HUES6 (cell line): ENCODE measurements around the gene AHNAK.
A peak's percentile ranks its signal among the peaks of the same experiment; 100 is the strongest.
"Not testable (repeated sequence)": the region's sequence is repeated elsewhere in the genome, so short reads cannot be mapped to it uniquely, and the experiment has no call there.

Experiments used
- H3K27ac ChIP-seq: 2 replicates; pipeline ENCODE4 v1.7.0; 2013; ENCODE audit warnings: low read depth, mild to moderate bottlenecking, low read length, inconsistent platforms
- H3K27me3 ChIP-seq: 2 replicates; pipeline ENCODE4 v1.6.1; 2013; ENCODE audit warnings: low read length; ENCODE audit not compliant: control insufficient read depth, insufficient read depth
- H3K36me3 ChIP-seq: 2 replicates; pipeline ENCODE4 v1.6.1; 2013; ENCODE audit warnings: low read length; ENCODE audit not compliant: control insufficient read depth, insufficient read depth
- H3K4me1 ChIP-seq: 2 replicates; pipeline ENCODE4 v1.6.1; 2013; ENCODE audit warnings: low read length; ENCODE audit not compliant: control insufficient read depth, insufficient read depth
- H3K4me3 ChIP-seq: 2 replicates; pipeline ENCODE4 v1.5.1; 2013; ENCODE audit warnings: low read depth, low read length
- H3K9ac ChIP-seq: one replicate; pipeline ENCODE4 v1.6.1; 2013; ENCODE audit warnings: mild to moderate bottlenecking, low read length
- H3K9me3 ChIP-seq: 2 replicates; pipeline ENCODE4 v1.6.1; 2013; ENCODE audit warnings: low read depth, low read length; ENCODE audit not compliant: control insufficient read depth, insufficient read depth

AHNAK gene

GRCh38 chr11:62556875-62557631, 10.4 kb upstream of the AHNAK start:
- Histone ChIP-seq H3K27ac (peak overlapping the region; percentile 56; the same call in 1 of the 2 replicates), H3K27me3 (no peaks in the 10 kb centered on the region), H3K9me3 (no peaks in the 10 kb centered on the region), H3K36me3 (peaks cover 35% of the 10 kb centered on the region), H3K4me3 (no peak overlapping the region), H3K9ac (peak overlapping the region; percentile 65), H3K4me1 (peaks cover 82% of the 10 kb centered on the region)

DNA sequence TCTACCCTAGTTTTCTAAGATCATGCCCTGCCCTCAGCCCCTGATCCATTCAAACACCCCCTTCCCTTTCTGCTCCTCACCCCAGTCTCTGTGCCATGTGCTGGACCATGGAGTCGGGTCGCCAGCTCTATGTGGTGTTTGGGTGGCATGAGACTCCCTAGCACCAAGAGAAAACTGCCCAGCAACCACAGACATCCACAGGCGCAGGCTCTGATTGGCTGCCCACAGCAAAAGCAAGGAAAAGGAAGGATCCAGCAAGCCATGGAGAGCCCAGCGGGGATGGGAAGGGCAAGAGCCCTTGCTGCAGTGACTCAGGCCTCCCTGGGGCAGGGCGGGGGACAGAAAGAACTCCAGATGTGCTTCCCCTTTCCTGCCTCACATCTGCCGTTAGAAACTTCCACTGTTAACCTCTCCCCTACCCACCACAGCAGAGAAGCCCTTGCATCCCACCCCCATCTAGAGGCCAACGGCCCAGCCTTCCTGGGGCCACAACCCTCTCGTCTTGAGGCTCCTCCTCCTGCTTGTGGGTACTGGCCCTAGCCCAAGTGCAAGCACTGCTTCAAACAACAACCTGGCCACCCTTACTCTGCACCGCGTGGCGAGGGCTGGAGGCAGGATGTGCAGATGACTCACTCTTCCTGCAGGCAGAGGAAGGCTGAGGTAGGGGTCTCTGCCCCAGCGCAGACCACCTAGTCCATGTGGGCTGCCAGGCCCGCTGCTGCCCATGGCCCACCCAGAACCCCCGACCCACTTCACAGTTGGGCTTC, 9.7 kb upstream of the AHNAK start:
- Histone ChIP-seq H3K4me3 (peak overlapping the region; percentile 17; the same call in 1 of the 2 replicates), H3K27me3 (no peaks in the 10 kb centered on the region), H3K27ac (peak overlapping the region; percentile 56; the same call in 1 of the 2 replicates), H3K9ac (peak overlapping the region; percentile 65), H3K9me3 (no peaks in the 10 kb centered on the region), H3K4me1 (peaks cover 83% of the 10 kb centered on the region), H3K36me3 (peaks cover 32% of the 10 kb centered on the region)

GRCh38 chr11:62555464-62556107, 9.0 kb upstream of the AHNAK start:
- H3K36me3 ChIP-seq: peaks cover 32% of the 10 kb centered on the region
- H3K9me3 ChIP-seq: no peaks in the 10 kb centered on the region
- H3K9ac ChIP-seq: peak overlapping the region; percentile 65
- no peaks in the 10 kb centered on the region for H3K27me3 ChIP-seq
- peaks cover 76% of the 10 kb centered on the region for H3K4me1 ChIP-seq
- peak overlapping the region; percentile 56; the same call in 1 of the 2 replicates for H3K27ac ChIP-seq
- peak overlapping the region; percentile 17; the same call in 1 of the 2 replicates for H3K4me3 ChIP-seq

DNA sequence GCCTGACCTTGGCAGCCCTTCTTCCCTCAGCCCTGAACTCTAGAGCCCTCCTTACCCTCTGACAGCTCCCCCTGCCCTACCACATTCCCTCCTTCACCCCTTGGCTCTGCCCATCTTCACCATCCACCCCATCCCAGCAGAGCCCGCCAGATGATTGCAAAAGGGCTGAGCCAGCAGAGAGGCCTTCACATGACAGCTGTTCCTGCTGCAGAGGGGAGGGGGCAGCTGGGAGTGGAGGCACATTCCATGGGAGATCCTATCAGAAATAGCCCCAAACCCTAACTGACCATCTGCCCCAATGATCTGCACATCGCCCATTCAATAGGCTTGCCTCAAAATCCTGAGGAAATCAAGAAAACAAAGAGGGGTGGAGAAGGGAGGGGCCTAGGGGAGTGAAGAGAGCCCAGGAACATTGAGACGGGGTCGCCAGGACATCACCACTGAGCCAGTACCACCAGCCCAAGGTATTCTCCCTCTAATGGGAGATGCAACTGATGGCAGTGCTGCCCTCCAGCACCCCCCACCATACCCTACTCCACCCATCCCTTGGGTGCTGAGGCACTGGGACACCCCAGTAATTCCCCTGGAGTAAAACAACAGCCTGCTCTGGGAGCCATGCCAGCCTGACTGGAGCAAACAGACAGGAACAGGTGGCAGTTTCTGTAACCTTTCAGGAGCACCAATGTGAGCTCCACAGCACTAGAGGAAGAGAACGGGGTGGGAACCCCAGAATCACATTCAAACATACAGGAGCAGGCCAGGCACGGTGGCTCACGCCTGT, 8.0 kb upstream of the AHNAK start:
- H3K36me3 ChIP-seq: peaks cover 23% of the 10 kb centered on the region
- peaks cover 67% of the 10 kb centered on the region for H3K4me1 ChIP-seq
- H3K9me3 ChIP-seq: no peaks in the 10 kb centered on the region
- H3K4me3 ChIP-seq: no peak overlapping the region
- no peaks in the 10 kb centered on the region for H3K27me3 ChIP-seq
- peak overlapping the region; percentile 7 for H3K9ac ChIP-seq
- no peak overlapping the region for H3K27ac ChIP-seq

GRCh38 chr11:62553839-62554361, 7.3 kb upstream of the AHNAK start:
- H3K4me1 ChIP-seq: peaks cover 60% of the 10 kb centered on the region
- H3K4me3 ChIP-seq: peak overlapping the region; percentile 35

DNA sequence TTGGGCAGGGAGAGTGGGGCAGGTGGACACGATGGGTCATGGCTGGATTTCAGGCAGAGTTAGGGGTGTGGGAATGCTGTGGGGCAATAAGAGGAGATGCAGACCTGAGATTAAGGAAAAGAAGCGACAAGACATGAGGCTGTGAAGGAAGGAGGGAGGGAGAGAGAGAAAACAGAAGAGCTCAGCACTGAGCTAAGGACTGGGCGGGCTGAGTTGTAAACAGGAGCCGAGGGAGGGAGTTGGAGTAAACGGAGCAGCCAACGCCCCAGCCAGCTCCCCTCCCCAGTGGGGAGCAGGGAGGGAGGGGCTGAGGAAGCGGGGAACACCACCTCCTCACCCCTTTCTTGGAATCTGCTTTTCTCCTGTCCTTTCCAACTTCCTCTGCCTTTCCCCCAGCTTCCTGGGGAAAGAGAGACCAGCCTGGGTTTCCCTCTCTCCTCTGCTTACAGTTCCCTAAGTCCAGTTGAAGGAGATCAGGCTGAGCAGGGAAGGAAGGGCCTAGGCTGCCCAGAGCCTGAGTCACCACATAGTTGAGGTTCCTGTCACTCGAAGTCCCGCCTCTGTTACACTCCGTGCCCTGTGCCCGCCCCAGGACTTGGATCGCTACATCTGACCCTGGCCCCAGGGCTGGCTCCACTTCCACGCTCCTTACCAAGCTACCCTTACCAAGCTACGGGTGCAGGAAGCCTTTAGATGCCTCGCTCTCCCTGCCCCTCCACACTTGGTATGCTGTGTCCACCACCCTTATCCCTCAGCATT, 6.7 kb upstream of the AHNAK start:
- peaks cover 9% of the 10 kb centered on the region for H3K27me3 ChIP-seq
- H3K4me3 ChIP-seq: peak overlapping the region; percentile 35
- peaks cover 57% of the 10 kb centered on the region for H3K4me1 ChIP-seq
- H3K27ac ChIP-seq: peak overlapping the region; percentile 32; the same call in 1 of the 2 replicates
- peaks cover 10% of the 10 kb centered on the region for H3K36me3 ChIP-seq
- peak overlapping the region; percentile 55 for H3K9ac ChIP-seq
- H3K9me3 ChIP-seq: no peaks in the 10 kb centered on the region

More at GRCh38 chr11:62553839-62554361, 7.3 kb upstream of the AHNAK start:
- Histone ChIP-seq H3K27ac (peak overlapping the region; percentile 32; the same call in 1 of the 2 replicates), H3K27me3 (peaks cover 3% of the 10 kb centered on the region), H3K9me3 (no peaks in the 10 kb centered on the region), H3K9ac (peak overlapping the region; percentile 55), H3K36me3 (peaks cover 17% of the 10 kb centered on the region)

DNA sequence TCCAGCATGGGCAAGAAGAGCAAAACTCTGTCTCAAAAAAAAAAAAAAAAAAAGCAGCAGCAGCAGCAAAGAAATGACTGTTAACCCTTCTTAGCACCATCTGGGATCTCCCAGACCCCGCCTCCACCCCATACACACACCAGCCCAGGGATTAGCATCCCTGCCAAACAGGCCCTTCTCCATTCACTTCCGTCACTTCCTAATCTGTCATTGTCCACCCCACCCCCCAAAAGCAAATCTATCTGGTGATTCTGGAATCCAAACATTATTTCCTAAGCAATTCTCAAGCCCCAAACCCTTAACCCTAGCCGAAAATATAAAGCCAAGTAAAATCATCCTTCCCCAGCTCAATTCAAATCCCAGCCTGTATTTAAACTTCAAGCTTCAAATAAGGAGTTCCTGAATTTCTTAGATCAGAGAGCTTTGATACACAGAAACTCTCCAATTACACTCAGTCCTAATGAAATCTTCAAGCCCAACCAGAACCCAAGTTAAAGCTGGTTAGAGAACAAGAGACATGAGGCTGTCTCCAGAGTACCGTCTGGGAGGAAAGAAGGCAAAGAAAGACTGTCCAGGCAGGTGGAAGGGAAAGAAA, 6.0 kb upstream of the AHNAK start:
- H3K9ac ChIP-seq: peak overlapping the region; percentile 55
- no peaks in the 10 kb centered on the region for H3K9me3 ChIP-seq
- H3K27me3 ChIP-seq: peaks cover 16% of the 10 kb centered on the region
- H3K36me3 ChIP-seq: peaks cover 6% of the 10 kb centered on the region
- peak overlapping the region; percentile 32; the same call in 1 of the 2 replicates for H3K27ac ChIP-seq
- H3K4me3 ChIP-seq: peak overlapping the region; percentile 35
- H3K4me1 ChIP-seq: peaks cover 63% of the 10 kb centered on the region

GRCh38 chr11:62550478-62550877, 3.9 kb upstream of the AHNAK start:
- peaks cover 31% of the 10 kb centered on the region for H3K27me3 ChIP-seq
- not testable (repeated sequence) for H3K9ac ChIP-seq, H3K36me3 ChIP-seq, H3K9me3 ChIP-seq, H3K27ac ChIP-seq, H3K4me3 ChIP-seq
- peaks cover 45% of the 10 kb centered on the region for H3K4me1 ChIP-seq

DNA sequence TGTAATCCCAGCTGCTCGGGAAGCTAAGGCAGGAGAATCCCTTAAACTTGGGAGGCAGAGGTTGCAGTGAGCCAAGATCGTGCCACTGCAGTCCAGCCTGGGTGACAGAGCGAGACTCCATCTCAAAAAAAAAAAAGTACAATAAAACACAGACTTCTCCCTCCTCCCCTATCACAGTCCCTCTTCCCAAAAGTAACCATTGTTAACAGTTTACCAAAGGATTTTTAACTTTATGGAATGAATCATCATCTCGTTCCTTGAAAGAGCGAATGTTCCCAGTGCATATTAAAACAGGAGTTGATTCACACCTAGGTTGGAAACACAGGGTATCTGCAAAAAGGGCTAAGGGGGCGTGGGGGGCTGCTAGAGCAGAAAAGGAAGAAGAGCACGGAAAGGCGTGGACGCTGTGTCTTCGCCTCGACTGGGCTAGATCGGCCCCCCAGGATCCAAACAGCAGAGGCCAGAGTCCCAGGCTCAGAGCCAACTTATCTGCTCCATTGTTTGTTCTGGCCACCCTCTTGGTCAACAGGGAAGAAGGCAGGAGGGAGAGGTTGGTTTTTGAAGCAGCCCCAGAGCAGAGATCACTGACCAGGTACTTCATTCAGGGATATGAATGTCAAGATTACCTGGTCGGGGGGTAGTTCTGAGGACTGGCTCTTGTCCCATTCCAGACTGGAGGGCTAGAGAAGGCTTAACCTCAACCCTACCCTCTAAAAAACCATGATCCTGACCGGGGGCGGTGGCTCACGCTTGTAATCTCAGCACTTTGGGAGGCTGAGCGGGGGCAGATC, 2.1 kb upstream of the AHNAK start:
- Histone ChIP-seq H3K9ac (no peak overlapping the region), H3K4me1 (peaks cover 41% of the 10 kb centered on the region)

More for the DNA sequence above, 2.1 kb upstream of the AHNAK start:
- no peak overlapping the region for H3K27ac ChIP-seq
- H3K36me3 ChIP-seq: no peaks in the 10 kb centered on the region
- H3K4me3 ChIP-seq: no peak overlapping the region
- no peaks in the 10 kb centered on the region for H3K9me3 ChIP-seq
- peaks cover 48% of the 10 kb centered on the region for H3K27me3 ChIP-seq
